Karpas-422 (cell line): ENCODE data around the gene DIS3L. TPM values are rescaled to one million over a fixed set of nuclear protein-coding genes. Genes with fewer than 3 reads are reported as not detected.
"Not testable (repeated sequence)": the region's sequence is repeated elsewhere in the genome, so short reads cannot be mapped to it uniquely, and the experiment has no call there.

Source experiments
- DNase-seq: peaks from one replicate; pipeline ENCODE4 v3.0.0-alpha.2; 2015
- H2AFZ ChIP-seq: fragments of 200-600 bp; sonication (generic); 2 replicates; pipeline ENCODE4 v1.6.1; 2014; ENCODE audit warnings: antibody characterized with exemption, low read length, mixed read lengths
- H3K27ac ChIP-seq: fragments of 200-600 bp; sonication (generic); 2 replicates; pipeline ENCODE4 v1.5.1; 2014; ENCODE audit warnings: mild to moderate bottlenecking, low read length, moderate library complexity
- H3K27me3 ChIP-seq: fragments of 200-600 bp; sonication (generic); 2 replicates; pipeline ENCODE4 v1.6.1; 2014; ENCODE audit warnings: low read length, mixed read lengths
- H3K36me3 ChIP-seq: fragments of 200-600 bp; sonication (generic); 2 replicates; pipeline ENCODE4 v1.6.1; 2014; ENCODE audit warnings: low read length, mixed read lengths; ENCODE audit not compliant: insufficient read depth
- H3K4me1 ChIP-seq: fragments of 200-600 bp; sonication (generic); 2 replicates; pipeline ENCODE4 v1.6.1; 2014; ENCODE audit warnings: mild to moderate bottlenecking, low read length, mixed read lengths
- H3K4me2 ChIP-seq: fragments of 200-600 bp; sonication (generic); 2 replicates; pipeline ENCODE4 v1.6.1; 2014; ENCODE audit warnings: low read length, low read depth, mild to moderate bottlenecking; ENCODE audit not compliant: poor library complexity, severe bottlenecking
- H3K4me3 ChIP-seq: fragments of 200-600 bp; sonication (generic); 2 replicates; pipeline ENCODE4 v1.5.1; 2014; ENCODE audit warnings: mild to moderate bottlenecking, antibody characterized with exemption, low read length, mixed read lengths
- H3K79me2 ChIP-seq: fragments of 200-600 bp; sonication (generic); 2 replicates; pipeline ENCODE4 v1.6.1; 2014; ENCODE audit warnings: mild to moderate bottlenecking, low read length, mixed read lengths
- H3K9ac ChIP-seq: fragments of 200-600 bp; sonication (generic); 2 replicates; pipeline ENCODE4 v1.6.0; 2014; ENCODE audit warnings: low read length
- H3K9me2 ChIP-seq: fragments of 200-600 bp; sonication (generic), shearing (Covaris generic); replicated peaks from 2 replicates; pipeline ENCODE4 v1.6.0; 2014; ENCODE audit warnings: mild to moderate bottlenecking, low read length, moderate library complexity; ENCODE audit not compliant: insufficient read depth
- H3K9me3 ChIP-seq: fragments of 300-700, 200-600 bp; sonication (generic); 2 replicates; pipeline ENCODE4 v1.6.1; 2014; ENCODE audit warnings: low read length, mixed read lengths
- H4K20me1 ChIP-seq: fragments of 200-600 bp; sonication (generic); 2 replicates; pipeline ENCODE4 v1.6.1; 2014; ENCODE audit warnings: mild to moderate bottlenecking, antibody characterized with exemption, low read length, low read depth; ENCODE audit not compliant: insufficient read depth
- total RNA-seq: library from RNA; depleted of rRNA; stranded (reverse); fragments of >200 nt; shearing (Covaris generic); gene quantifications from 2 replicates; pipeline ENCODE4 v1.2.3, GENCODE V29; 2014; ENCODE audit warnings: low replicate concordance; rRNA removed

The DIS3L gene
- 25.5 and 40.2 TPM in 2 replicates for total RNA-seq

GRCh38 chr15:66293419-66294156, at the start of gene DIS3L:
Gene DIS3L (plus strand): TSS chr15:66293568. CDS start chr15:66293597, 29 bp downstream.
- DNase-seq, result peak; percentile 88
- no peaks in the 10 kb centered on the region for H3K27me3 ChIP-seq
- peak within 1 kb of the TSS; percentile 92 for H3K27ac ChIP-seq
- H3K4me1 ChIP-seq, result peaks cover 36% of the 10 kb centered on the region
- peaks cover 19% of the 10 kb centered on the region; the same call in 1 of the 2 replicates for H3K36me3 ChIP-seq
- no peaks in the 10 kb centered on the region for H3K9me2 ChIP-seq
- peak within 1 kb of the TSS; percentile 92 for H2AFZ ChIP-seq
- peak within 1 kb of the TSS; percentile 92 for H3K9ac ChIP-seq
- no peaks in the 10 kb centered on the region for H3K9me3 ChIP-seq
- H4K20me1 ChIP-seq, result no peaks in the 10 kb centered on the region
- peak within 1 kb of the TSS; percentile 90 for H3K4me3 ChIP-seq
- peaks cover 45% of the 10 kb centered on the region for H3K79me2 ChIP-seq
- H3K4me2 ChIP-seq, result peak within 1 kb of the TSS; percentile 81

GRCh38 chr15:66245832-66246231, 47.5 kb upstream of the DIS3L start:
- H2AFZ ChIP-seq, H3K27me3 ChIP-seq, H3K4me3 ChIP-seq, H3K9ac ChIP-seq, H3K79me2 ChIP-seq, H4K20me1 ChIP-seq, H3K36me3 ChIP-seq, DNase-seq, H3K9me3 ChIP-seq, H3K4me2 ChIP-seq, H3K9me2 ChIP-seq, H3K27ac ChIP-seq: not testable (repeated sequence)
- H3K4me1 ChIP-seq, result peaks cover 11% of the 10 kb centered on the region

DNA sequence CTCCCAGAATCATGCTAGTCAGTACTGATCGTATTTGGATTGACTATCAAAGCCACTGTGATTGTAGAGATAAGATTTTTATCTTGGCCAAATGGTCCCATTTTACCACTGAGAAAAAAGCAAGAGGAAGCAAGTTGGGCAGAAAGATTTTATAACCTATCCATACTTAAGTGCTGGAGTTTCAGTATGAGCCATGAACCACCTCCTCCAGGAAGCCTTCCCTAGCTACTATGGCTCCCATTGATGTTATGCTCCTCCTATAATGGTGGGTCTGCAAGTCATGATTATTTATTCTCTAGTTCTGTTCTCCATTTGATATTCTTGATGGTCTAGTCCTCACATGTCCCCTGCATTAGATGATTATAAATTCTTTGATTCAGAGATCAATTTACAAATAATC, 46.4 kb upstream of the DIS3L start:
- Histone ChIP-seq H3K9me3 (no peaks in the 10 kb centered on the region), H3K36me3 (no peaks in the 10 kb centered on the region), H3K4me2 (no peak overlapping the region), H3K27me3 (no peaks in the 10 kb centered on the region), H3K79me2 (no peaks in the 10 kb centered on the region), H3K4me1 (no peaks in the 10 kb centered on the region), H3K4me3 (no peak overlapping the region), H3K27ac (no peak overlapping the region), H3K9ac (no peak overlapping the region), H4K20me1 (no peaks in the 10 kb centered on the region), H3K9me2 (no peaks in the 10 kb centered on the region), H2AFZ (no peak overlapping the region)
- no peak for DNase-seq

DNA sequence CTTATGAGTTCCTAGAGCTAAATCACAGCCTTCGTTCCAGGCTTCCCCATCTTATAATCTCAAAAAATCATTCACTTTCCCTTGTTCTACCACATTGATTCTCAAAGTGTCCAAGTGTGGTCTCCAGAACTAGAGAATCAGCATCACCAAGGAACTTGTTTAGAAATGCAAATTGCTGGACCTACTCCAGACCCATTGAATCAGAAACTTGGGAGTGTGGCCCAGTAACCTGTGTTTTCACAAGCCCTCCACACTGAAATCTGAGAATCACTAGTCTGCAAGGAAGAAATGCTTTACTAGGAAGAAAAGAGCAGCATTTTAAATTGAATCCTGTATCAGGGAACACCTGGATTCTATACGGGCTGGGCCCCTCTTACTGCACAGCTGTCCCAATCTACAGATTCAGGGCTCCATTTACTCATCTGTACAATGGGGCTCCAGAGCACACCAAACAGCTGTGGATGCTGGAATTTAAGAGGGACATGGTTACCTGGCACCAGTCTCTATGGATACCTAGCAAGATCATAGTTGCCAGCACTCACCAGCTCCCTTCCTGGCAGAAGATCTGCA, 43.7 kb upstream of the DIS3L start:
- Histone ChIP-seq H3K27ac (no peak overlapping the region), H3K36me3 (no peaks in the 10 kb centered on the region), H3K9me3 (no peaks in the 10 kb centered on the region), H3K79me2 (no peaks in the 10 kb centered on the region), H2AFZ (no peak overlapping the region), H4K20me1 (no peaks in the 10 kb centered on the region), H3K9ac (no peak overlapping the region), H3K4me1 (no peaks in the 10 kb centered on the region), H3K27me3 (no peaks in the 10 kb centered on the region), H3K4me2 (no peak overlapping the region), H3K9me2 (no peaks in the 10 kb centered on the region), H3K4me3 (no peak overlapping the region)
- DNase-seq, result no peak

DNA sequence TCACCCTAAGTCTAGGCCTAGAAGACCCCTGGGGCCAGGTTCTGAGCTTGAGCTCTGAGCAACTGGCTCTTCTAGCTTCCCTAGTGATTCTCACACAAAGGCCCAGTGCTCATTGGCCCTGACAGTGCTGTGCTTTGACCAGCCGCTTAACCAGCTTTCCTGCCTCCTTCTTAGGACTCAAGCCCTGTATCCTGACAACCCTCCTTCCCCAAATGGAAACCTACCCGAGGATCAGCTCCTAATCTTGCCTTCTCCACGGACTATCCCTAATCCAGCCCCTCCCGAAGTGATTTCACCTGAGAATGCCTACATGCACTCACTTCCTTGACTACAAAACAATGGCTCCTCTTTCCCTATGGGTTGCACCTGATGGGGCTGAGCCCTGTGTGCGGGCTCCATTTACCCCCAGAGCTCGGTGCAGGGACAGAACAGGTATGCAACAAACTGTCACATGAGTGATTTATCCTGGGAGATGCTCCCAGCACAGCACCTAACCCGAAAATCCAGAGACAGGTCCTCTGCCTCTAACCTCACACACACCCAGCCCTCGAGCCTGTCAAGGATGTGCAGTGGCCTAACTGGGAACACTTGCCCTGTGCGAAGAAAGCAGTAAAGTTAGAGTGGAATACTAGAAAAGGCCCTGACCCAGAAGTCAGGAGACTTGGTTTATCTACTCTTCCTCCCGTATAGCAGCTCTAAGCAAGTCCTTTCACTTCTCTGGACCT, 42.1 kb upstream of the DIS3L start:
- Histone ChIP-seq H4K20me1 (no peaks in the 10 kb centered on the region), H3K27me3 (no peaks in the 10 kb centered on the region), H3K4me1 (no peaks in the 10 kb centered on the region), H3K9me3 (no peaks in the 10 kb centered on the region), H3K27ac (no peak overlapping the region), H3K4me3 (no peak overlapping the region), H3K9ac (no peak overlapping the region), H3K9me2 (no peaks in the 10 kb centered on the region), H3K36me3 (no peaks in the 10 kb centered on the region), H3K4me2 (no peak overlapping the region), H3K79me2 (no peaks in the 10 kb centered on the region), H2AFZ (no peak overlapping the region)
- no peak for DNase-seq

GRCh38 chr15:66251790-66252684, 41.3 kb upstream of the DIS3L start:
- Histone ChIP-seq H3K4me1 (no peaks in the 10 kb centered on the region), H4K20me1 (no peaks in the 10 kb centered on the region), H3K9me2 (no peaks in the 10 kb centered on the region), H3K9me3 (no peaks in the 10 kb centered on the region), H3K4me3 (no peak overlapping the region), H2AFZ (no peak overlapping the region), H3K36me3 (no peaks in the 10 kb centered on the region), H3K9ac (no peak overlapping the region), H3K4me2 (no peak overlapping the region), H3K79me2 (no peaks in the 10 kb centered on the region), H3K27me3 (no peaks in the 10 kb centered on the region), H3K27ac (no peak overlapping the region)
- DNase-seq, result no peak

- Histone ChIP-seq H3K36me3 (no peaks in the 10 kb centered on the region), H3K9ac (no peak overlapping the region), H3K4me2 (no peak overlapping the region), H3K27ac (no peak overlapping the region), H3K9me2 (no peaks in the 10 kb centered on the region), H3K79me2 (no peaks in the 10 kb centered on the region), H4K20me1 (no peaks in the 10 kb centered on the region), H3K9me3 (no peaks in the 10 kb centered on the region), H3K4me3 (no peak overlapping the region), H3K27me3 (no peaks in the 10 kb centered on the region; the same call in 1 of the 2 replicates), H2AFZ (no peak overlapping the region), H3K4me1 (no peaks in the 10 kb centered on the region)
- DNase-seq, result no peak
Measured at GRCh38 chr15:66252685-66253417, 40.5 kb upstream of the DIS3L start.
